Measurements from ENCODE around the gene POLR3K. TPM values are rescaled to one million over a fixed set of nuclear protein-coding genes. Genes with fewer than 3 reads are reported as not detected.

POLR3K gene
- total RNA-seq, 1 experiment from 2014 or later, result 53.6 TPM

GRCh38 chr16:62968-63391 lies 9.6 kb upstream of the POLR3K start:
- no peak overlapping the region for H2BK5ac ChIP-seq (ENCODE audit: insufficient read length, low read length)
- H3K36me3 Mint-ChIP-seq (ENCODE audit: insufficient read depth in 1 of 3, low read depth in 3 of 3), result peaks cover 18 to 43% (median 39%) of the 10 kb centered on the region in 3 experiments; a peak in 6 of 7 replicates
- no peak overlapping the region for H3K56ac ChIP-seq (ENCODE audit: insufficient read length, low read depth, low read length)
- peaks cover 8 to 11% of the 10 kb centered on the region in 2 experiments for H3K4me1 Mint-ChIP-seq
- no peak overlapping the region for H3K18ac ChIP-seq (ENCODE audit: insufficient read length, low read depth, low read length)
- H3K4ac ChIP-seq (ENCODE audit: low read depth, low read length), result no peak overlapping the region
- no peaks in the 10 kb centered on the region for H3K23me2 ChIP-seq (ENCODE audit: insufficient read length, low read depth, low read length, poor library complexity, severe bottlenecking)
- no peak overlapping the region for H2AFZ ChIP-seq (ENCODE audit: low read length)
- H2BK20ac ChIP-seq (ENCODE audit: low read depth, low read length, poor library complexity, severe bottlenecking), result no peak overlapping the region
- no peak overlapping the region for H4K91ac ChIP-seq (ENCODE audit: insufficient read length, low read depth, low read length)
- no peak overlapping the region for H2BK12ac ChIP-seq (ENCODE audit: insufficient read length, low read depth, low read length)
- no peaks in the 10 kb centered on the region for H3K4me1 ChIP-seq (ENCODE audit: insufficient read depth, low read length)
- no peak overlapping the region for H3T11ph ChIP-seq (ENCODE audit: low read length)
- no peak overlapping the region for H3K23ac ChIP-seq (ENCODE audit: insufficient read length, low read depth, low read length)
- H3K9ac ChIP-seq (ENCODE audit: extremely low read depth, insufficient read length, low read length), result no peak overlapping the region
- H3K27ac Mint-ChIP-seq, result no peak overlapping the region
- no peak for DNase-seq
- H4K5ac ChIP-seq (ENCODE audit: insufficient read length, low read depth, low read length), result no peak overlapping the region
- WGBS (ENCODE audit: extremely low coverage, insufficient read length, low lambda C conversion rate), result no CpG with 5 or more reads among the region's 21 CpGs
- no peaks in the 10 kb centered on the region for H3K27me3 ChIP-seq (ENCODE audit: insufficient read depth, low read length)
- no peaks in the 10 kb centered on the region for H3K79me2 ChIP-seq (ENCODE audit: insufficient read depth, low read length)
- no peak overlapping the region for H3K4me3 Mint-ChIP-seq
- H3K4me2 ChIP-seq (ENCODE audit: insufficient read depth, insufficient read length, low read length), result no peak overlapping the region
- no peaks in the 10 kb centered on the region for H3K79me1 ChIP-seq (ENCODE audit: insufficient read depth, low read depth, low read length, poor library complexity, severe bottlenecking)
- no peak overlapping the region for H2AK5ac ChIP-seq (ENCODE audit: insufficient read length, low read length)
- TF ChIP-seq CTCF (conservative IDR thresholded peaks at IDR 0.05), result no peak
- H2BK15ac ChIP-seq (ENCODE audit: low read depth, low read length), result no peak overlapping the region
- H3K14ac ChIP-seq (ENCODE audit: insufficient read depth, low read length), result no peak overlapping the region
- H4K8ac ChIP-seq (replicated peaks; ENCODE audit: insufficient read length, low read depth, low read length), result no peak overlapping the region
- peaks cover 1% of the 10 kb centered on the region; the same call in 1 of the 2 replicates for H3K27me3 Mint-ChIP-seq (ENCODE audit: low read depth)
- no peaks in the 10 kb centered on the region for H3K9me3 ChIP-seq (ENCODE audit: control insufficient read depth, low read depth, low read length)
- no peak overlapping the region for H3K27ac ChIP-seq (ENCODE audit: insufficient read length, low read depth, low read length)
- H4K20me1 ChIP-seq (ENCODE audit: control insufficient read depth, insufficient read depth, insufficient read length), result no peaks in the 10 kb centered on the region
- H2BK120ac ChIP-seq (ENCODE audit: low read depth, low read length, poor library complexity, severe bottlenecking), result no peak overlapping the region
- no peaks in the 10 kb centered on the region for H3K9me3 Mint-ChIP-seq

Data from H9 (cell line).